HG03280 (cell line): ENCODE results near the gene MCM3AP.
"Not testable (repeated sequence)": the region's sequence is repeated elsewhere in the genome, so short reads cannot be mapped to it uniquely, and the experiment has no call there.

Source experiments
- ATAC-seq: cut with Tn5 transposase; IDR thresholded peaks from one replicate; pipeline ENCODE4 v1.9.1; 2021; ENCODE audit warnings: mild to moderate bottlenecking, moderate library complexity; ENCODE audit not compliant: unreplicated experiment

MCM3AP gene

GRCh38 chr21:46207006-46207919 lies 78.1 kb downstream of the MCM3AP start:
- no peak for ATAC-seq

- no peak for ATAC-seq
Observed at GRCh38 chr21:46206163-46207005, 79.0 kb downstream of the MCM3AP start.

DNA sequence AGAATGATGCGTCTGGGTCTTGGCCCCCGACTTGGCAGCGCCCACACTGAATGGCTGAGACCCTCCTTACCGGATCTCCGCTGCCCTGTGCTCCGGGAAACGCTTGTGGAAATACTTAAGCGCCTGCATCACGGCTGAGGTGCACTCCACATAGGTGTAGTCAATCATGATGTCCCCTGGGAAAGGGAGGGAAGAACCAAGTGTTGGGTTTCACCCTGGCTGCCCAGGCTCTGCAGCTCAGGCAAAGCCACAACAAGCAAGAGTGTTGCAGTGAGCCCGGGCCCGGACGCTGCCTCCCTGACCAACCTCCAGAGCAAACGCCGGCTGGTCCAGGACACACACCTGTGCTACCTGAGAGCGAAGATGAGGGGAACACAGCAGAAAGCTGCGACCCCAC lies 79.6 kb downstream of the MCM3AP start:
- ATAC-seq = no peak

DNA sequence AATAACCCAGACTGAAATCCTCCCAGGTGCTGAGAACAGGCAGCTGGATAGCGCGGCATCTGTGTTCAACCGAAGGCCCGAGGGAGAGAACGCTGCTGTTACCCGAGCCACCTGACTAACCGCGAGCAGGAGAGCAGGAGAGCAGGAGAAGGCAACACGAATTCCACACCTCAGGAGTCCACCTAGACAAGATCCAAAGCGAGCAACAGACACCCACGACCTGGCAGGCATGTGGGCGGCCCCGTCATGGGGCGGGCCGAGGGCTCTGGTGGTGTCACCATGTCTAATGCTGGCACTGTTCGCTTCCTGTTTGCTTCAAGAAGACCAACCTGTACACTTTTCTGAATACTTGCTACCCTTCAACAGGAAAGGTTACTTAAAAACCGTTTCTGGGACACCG lies 80.2 kb downstream of the MCM3AP start:
- no peak for ATAC-seq

DNA sequence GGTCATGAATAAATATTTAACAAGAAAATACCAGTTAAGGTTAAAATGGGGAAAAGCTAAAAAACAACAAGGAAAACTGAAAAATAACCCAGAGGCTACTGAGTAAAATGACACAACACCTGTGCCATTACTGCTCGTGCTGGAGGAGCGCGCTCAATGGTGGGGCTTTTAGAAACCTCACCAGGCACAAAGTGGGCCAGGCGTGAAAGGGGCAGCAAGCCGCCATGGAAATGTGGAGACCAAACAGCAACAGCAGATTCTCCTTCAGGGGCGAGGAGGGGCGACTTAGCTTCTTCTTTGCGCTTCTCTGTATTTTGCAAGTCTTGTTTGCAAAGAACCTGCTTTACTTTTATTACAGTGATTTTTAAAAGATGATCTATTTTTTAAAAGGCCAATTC lies 82.2 kb downstream of the MCM3AP start:
- no peak for ATAC-seq

DNA sequence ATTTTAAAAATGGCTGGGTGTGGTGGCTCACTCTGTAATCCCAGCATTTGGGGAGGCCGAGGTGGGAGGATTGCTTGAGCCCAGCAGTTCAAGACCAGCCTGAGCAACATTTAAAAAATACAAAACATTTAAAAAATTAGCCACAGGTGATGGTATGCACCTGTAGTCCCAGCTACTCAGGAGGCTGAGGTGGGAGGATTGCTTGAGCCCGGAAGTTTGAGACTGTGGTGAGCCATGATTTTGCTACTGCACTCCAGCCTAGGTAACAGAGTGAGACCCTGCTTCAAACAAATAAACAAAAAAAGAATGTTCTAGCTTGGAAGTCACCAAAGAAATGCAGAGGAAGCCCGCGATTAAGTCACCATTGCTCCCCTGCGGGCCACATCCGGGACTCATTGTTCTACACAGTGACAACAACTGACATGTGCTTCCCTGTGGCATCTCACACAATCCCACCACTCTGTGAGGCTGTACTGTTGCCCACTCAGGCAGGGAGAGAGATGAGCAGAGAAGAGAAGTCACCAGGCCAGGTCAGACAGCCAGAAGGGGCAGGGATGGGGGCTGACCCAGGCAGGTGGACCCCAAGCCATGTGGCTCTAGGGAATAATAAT lies 82.7 kb downstream of the MCM3AP start:
- ATAC-seq = no peak

- not testable (repeated sequence) for ATAC-seq
Observed at GRCh38 chr21:46200877-46201803, 84.3 kb downstream of the MCM3AP start.

GRCh38 chr21:46199436-46200373 lies 85.7 kb downstream of the MCM3AP start:
- ATAC-seq = no peak

DNA sequence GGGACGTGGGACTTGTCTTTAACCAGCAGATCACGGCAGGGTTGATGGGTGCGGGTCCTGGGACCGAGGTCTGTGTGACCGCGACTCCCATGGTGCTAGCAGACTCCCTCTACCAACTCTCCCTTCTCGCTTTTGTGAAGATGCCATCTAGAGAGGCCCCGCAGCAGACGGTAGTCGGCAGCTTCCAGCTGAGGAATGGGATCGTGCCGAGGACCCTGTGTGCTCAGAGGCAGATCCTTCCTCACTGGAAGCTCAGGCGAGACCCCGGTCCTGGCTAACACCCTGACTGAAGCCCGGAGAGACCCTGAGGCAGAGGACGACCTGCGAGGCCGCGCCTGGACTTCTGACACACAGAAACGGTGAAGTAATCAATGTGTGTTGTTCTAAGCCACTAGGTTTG lies 88.7 kb downstream of the MCM3AP start:
- ATAC-seq = no peak

- no peak for ATAC-seq
Observed at GRCh38 chr21:46195595-46196195, 89.7 kb downstream of the MCM3AP start.

DNA sequence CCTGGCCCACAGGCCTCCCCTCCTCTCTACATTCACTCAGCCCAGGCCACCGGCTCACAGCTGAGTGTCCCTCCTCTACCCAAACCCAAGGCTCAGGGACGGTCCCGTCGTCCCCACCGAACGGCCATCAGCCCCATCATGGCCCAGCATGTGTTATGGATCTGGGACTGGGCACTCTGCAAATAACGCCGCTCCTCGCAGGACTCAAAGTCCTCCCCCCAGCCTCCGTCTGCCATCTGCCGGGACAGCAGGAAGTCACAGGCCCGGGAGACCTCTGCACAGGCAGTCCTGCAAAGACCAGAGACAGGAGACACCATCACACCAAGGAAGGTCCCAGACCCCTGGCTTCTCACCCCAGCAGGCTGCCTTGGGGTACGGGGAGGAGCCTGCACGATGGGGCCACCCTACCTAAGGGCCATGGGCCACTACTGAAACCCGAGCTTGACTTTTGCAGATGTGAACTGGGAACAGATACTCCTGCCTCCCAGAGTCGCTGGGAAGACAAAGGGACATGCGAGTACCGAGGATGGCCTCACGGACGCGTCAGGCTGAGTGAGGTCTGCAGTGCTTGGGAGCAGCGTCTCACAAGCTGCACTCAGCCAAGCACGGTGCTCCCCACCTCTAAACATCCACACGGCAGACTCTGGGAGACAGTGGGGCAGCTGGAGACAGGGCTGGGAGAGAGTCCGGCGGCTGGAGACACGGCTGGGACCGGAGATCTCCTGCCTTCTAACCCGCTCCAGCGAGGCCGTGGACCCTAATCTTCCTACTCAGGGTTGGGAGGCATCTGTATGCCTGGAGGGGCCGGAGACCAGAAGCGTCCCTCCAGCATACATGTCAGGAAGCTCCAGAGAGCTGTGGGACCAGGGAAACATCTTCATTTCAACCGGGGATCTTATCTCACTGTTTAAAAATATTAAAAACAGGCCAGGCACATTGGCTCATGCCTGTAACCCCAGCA lies 90.8 kb downstream of the MCM3AP start:
- ATAC-seq = no peak

GRCh38 chr21:46193829-46194373 lies 91.5 kb downstream of the MCM3AP start:
- ATAC-seq = no peak

GRCh38 chr21:46191686-46192575 lies 93.5 kb downstream of the MCM3AP start:
- no peak for ATAC-seq

GRCh38 chr21:46191257-46191685 lies 94.1 kb downstream of the MCM3AP start:
- no peak for ATAC-seq

DNA sequence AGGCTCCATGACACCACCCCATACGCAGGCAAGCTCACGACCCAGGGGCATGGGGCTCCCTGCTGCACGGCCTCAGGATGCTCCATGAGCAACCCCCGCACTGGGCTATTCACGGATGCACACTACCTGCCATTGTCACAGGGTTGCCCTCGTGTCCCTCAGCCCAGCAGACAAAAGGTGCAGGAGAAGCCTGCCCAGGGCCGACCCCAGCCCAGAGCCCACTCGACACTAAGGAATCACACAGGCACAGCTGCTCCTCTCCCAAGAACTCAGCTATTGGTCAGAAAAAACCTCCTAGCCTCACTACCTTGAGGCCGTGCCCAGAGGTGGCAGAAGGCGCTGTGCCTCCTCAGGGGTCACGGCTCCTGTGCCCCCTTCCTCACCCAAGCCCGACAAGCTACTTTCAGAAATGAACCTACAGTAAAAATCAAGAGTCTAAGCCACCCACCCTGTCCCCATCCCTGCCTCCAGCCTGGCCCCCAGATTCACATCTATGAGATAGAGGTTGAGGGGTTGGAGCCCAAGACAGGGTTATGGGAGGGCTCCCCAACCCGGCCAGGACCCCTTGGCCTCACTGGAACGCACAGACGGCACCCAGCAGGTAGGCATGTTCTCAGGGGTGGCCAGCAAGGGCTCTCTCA lies 94.8 kb downstream of the MCM3AP start:
- ATAC-seq = no peak

DNA sequence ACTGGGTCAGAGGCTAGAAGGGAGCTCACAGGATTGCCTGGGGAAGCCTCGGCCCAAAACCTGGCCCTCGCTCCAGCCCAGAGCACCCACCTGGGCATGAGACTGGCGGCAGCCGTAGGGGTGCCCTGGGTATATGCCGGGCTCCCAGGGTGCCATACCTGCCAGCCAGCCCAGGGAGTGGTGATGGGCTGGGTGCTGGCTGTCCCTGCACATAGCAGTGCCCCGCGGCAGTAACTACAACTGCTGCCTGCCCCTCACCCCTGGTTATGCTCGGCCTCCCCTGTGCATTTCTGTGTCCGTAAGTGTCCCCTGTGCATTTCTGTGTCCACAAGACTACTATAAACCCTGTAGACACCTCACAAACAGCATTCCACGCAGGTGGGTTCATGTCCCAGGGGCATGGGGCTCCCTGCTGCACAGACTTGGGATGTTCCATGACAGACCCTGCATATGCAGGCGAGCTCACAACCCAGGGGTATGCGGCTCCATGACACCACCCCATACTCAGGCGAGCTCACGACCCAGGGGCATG lies 95.4 kb downstream of the MCM3AP start:
- no peak for ATAC-seq
